ENCODE results near the gene ARHGAP31. TPM values are rescaled to one million over a fixed set of nuclear protein-coding genes. Genes with fewer than 3 reads are reported as not detected.
"Not testable (repeated sequence)": the region's sequence is repeated elsewhere in the genome, so short reads cannot be mapped to it uniquely, and the experiment has no call there.

The ARHGAP31 gene
- total RNA-seq, 1 donor: 4.0 TPM

DNA sequence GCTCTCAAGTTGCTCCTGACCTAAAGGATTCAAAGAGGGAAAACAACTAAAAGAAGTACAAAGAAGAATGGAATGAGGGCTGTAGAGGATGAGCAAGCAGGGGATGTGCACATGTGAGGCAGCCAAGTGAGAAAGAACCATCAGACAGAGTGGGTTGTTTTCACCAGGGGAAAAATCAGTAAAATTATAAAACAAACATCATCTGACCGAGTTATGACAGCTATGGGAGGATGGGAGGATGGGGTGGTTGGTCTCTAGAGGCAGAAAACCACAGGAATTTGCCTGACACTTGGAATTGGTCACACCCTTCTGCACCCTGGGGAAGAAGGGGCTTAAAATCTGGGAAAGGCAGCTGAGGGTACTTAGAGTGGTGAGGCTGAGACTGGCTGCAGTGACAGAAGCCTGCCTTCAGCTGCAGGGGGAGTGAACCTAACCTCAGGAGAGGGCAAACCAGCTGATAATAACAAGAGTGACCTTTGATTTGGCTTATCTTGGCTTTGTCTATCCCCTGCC is 10.1 kb downstream of the ARHGAP31 start:
- H3K9me3 ChIP-seq (ENCODE audit: low read depth, low read length): no peaks in the 10 kb centered on the region
- H3K4me1 ChIP-seq (ENCODE audit: insufficient read depth, low read length): peaks cover 32% of the 10 kb centered on the region
- H3K27me3 ChIP-seq (ENCODE audit: insufficient read depth, low read length): no peaks in the 10 kb centered on the region
- no peak overlapping the region for H3K4me3 ChIP-seq (ENCODE audit: low read length)

- Histone ChIP-seq H3K27me3 (ENCODE audit: insufficient read depth, low read length) (no peaks in the 10 kb centered on the region), H3K4me3 (ENCODE audit: low read length) (no peak overlapping the region), H3K9me3 (ENCODE audit: low read depth, low read length) (no peaks in the 10 kb centered on the region), H3K4me1 (ENCODE audit: insufficient read depth, low read length) (peaks cover 32% of the 10 kb centered on the region)
These were observed 11.1 kb downstream of the ARHGAP31 start for GRCh38 chr3:119305286-119305685.

DNA sequence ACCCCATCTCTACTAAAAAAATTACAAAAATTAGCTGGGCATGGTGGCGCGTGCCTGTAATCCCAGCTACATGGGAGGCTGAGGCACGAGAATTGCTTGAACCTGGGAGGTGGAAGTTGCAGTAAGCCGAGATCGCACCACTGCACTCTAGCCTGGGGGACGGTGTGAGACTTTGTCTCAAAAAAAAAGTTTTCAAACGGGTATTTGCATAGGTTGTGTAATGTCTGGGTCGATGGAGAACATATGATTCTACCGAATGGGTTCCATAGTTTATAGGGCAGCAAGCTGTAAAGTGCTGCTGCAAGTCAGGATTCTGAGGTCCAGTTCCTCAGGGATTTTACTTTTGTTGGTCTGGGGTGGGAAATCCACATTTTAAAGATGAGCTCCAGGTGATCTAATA is 12.2 kb downstream of the ARHGAP31 start:
- not testable (repeated sequence) for H3K9me3 ChIP-seq (ENCODE audit: low read depth, low read length); H3K27me3 ChIP-seq (ENCODE audit: insufficient read depth, low read length); H3K4me3 ChIP-seq (ENCODE audit: low read length)
- peaks cover 29% of the 10 kb centered on the region for H3K4me1 ChIP-seq (ENCODE audit: insufficient read depth, low read length)

DNA sequence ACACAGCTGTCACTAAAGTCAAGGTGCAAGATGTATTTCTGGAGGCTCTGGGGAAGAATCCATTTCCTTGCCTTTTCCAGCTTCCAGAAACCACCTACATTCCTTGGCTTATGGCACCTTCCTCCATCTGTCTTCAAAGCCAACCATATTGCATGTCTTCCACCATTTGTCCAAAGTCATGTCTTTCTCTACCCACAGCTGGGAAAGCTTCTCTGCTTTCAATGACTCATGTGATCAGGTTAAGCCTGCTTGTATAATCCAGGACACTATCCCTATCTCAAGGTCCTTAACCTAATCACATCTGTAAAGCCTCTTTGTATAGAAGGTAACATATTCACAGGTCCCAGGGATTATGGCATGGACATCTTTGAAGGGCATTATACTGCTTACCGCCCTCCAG is 14.2 kb downstream of the ARHGAP31 start:
- Histone ChIP-seq H3K4me1 (ENCODE audit: insufficient read depth, low read length) (peaks cover 14% of the 10 kb centered on the region), H3K27me3 (ENCODE audit: insufficient read depth, low read length) (no peaks in the 10 kb centered on the region), H3K9me3 (ENCODE audit: low read depth, low read length) (no peaks in the 10 kb centered on the region), H3K4me3 (ENCODE audit: low read length) (no peak overlapping the region)

DNA sequence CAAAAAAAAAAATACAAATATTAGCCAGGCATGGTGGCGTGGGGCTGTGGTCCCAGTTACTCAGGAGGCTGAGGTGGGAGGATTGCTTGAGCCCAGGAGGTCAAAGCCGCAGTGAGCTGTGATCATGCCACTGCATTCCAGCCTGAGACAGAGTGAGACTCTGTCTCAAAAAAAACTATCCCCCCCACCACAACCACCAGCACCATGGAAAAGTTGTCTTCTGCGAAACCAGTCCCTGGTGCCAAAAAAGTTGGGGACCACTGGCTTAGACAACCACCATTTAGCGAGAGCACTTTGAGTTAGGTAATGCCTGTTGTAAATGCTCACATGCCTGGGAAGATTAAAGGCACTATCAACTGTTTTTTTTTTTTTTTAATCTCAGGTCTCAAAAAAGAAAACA is 15.4 kb downstream of the ARHGAP31 start:
- Histone ChIP-seq H3K9me3 (ENCODE audit: low read depth, low read length) (no peaks in the 10 kb centered on the region), H3K4me1 (ENCODE audit: insufficient read depth, low read length) (peaks cover 12% of the 10 kb centered on the region), H3K27me3 (ENCODE audit: insufficient read depth, low read length) (no peaks in the 10 kb centered on the region)

DNA sequence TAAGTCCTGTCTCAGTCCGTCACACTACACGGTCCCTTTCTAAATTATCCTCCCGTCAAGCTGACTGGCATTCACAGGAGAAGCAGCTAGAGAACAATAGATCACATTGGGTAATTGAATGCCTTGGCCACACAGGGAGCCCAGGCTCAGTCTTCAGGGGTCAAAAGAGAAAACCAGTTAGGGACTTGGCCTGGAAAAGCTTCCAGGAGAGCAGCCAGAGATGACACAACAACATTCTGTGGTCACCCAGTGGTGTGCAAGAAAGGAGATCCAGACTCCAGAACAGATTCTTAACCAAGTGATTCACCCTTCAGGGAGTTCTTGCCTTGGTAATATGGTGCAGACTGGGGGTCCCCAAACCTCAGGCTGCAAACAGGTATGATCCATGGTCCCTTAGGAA is 15.9 kb downstream of the ARHGAP31 start:
- Histone ChIP-seq H3K27me3 (ENCODE audit: insufficient read depth, low read length) (no peaks in the 10 kb centered on the region), H3K9me3 (ENCODE audit: low read depth, low read length) (no peaks in the 10 kb centered on the region), H3K4me3 (ENCODE audit: low read length) (no peak overlapping the region), H3K4me1 (ENCODE audit: insufficient read depth, low read length) (peaks cover 12% of the 10 kb centered on the region)

More for the DNA sequence above, 15.4 kb downstream of the ARHGAP31 start:
- H3K4me3 ChIP-seq (ENCODE audit: low read length): no peak overlapping the region

GRCh38 chr3:119311081-119311925 is 17.1 kb downstream of the ARHGAP31 start:
- Histone ChIP-seq H3K27me3 (ENCODE audit: insufficient read depth, low read length) (no peaks in the 10 kb centered on the region), H3K9me3 (ENCODE audit: low read depth, low read length) (no peaks in the 10 kb centered on the region), H3K4me3 (ENCODE audit: low read length) (no peak overlapping the region), H3K4me1 (ENCODE audit: insufficient read depth, low read length) (peaks cover 12% of the 10 kb centered on the region)

DNA sequence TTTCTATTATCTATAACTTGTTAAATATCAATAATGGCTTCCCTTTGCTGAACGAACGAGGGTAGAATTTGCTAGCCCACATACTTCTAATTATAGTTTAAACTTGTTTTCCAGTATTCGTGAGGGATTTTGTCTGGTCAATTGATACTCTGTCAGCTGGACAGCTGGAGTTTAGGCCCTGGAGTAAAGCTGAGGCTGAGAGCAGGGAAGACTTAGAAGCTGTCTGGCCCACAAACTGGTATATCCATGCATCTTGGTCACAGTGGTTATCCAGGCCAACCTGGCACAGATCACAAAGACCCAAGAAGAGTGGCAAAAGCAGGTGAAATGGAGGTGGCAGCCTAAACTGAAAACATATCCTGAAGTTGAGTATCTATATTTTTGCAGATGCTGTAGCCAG is 19.3 kb downstream of the ARHGAP31 start:
- Histone ChIP-seq H3K9me3 (ENCODE audit: low read depth, low read length) (no peaks in the 10 kb centered on the region), H3K4me3 (ENCODE audit: low read length) (no peak overlapping the region), H3K4me1 (ENCODE audit: insufficient read depth, low read length) (peaks cover 12% of the 10 kb centered on the region), H3K27me3 (ENCODE audit: insufficient read depth, low read length) (no peaks in the 10 kb centered on the region)

GRCh38 chr3:119314821-119315220 is 20.6 kb downstream of the ARHGAP31 start:
- Histone ChIP-seq H3K4me1 (ENCODE audit: insufficient read depth, low read length) (peaks cover 12% of the 10 kb centered on the region), H3K27me3 (ENCODE audit: insufficient read depth, low read length) (no peaks in the 10 kb centered on the region), H3K4me3 (ENCODE audit: low read length) (no peak overlapping the region), H3K9me3 (ENCODE audit: low read depth, low read length) (no peaks in the 10 kb centered on the region)

- Histone ChIP-seq H3K27me3 (ENCODE audit: insufficient read depth, low read length) (no peaks in the 10 kb centered on the region), H3K9me3 (ENCODE audit: low read depth, low read length) (no peaks in the 10 kb centered on the region), H3K4me3 (ENCODE audit: low read length) (no peak overlapping the region), H3K4me1 (ENCODE audit: insufficient read depth, low read length) (peaks cover 10% of the 10 kb centered on the region)
These were observed 21.6 kb downstream of the ARHGAP31 start for GRCh38 chr3:119315600-119316312.

GRCh38 chr3:119316313-119316670 is 22.1 kb downstream of the ARHGAP31 start:
- no peaks in the 10 kb centered on the region for H3K27me3 ChIP-seq (ENCODE audit: insufficient read depth, low read length)
- peaks cover 5% of the 10 kb centered on the region for H3K4me1 ChIP-seq (ENCODE audit: insufficient read depth, low read length)
- H3K9me3 ChIP-seq (ENCODE audit: low read depth, low read length): no peaks in the 10 kb centered on the region
- no peak overlapping the region for H3K4me3 ChIP-seq (ENCODE audit: low read length)

- no peaks in the 10 kb centered on the region for H3K27me3 ChIP-seq (ENCODE audit: insufficient read depth, low read length)
- H3K4me1 ChIP-seq (ENCODE audit: insufficient read depth, low read length): peaks cover 18% of the 10 kb centered on the region
- no peak overlapping the region for H3K4me3 ChIP-seq (ENCODE audit: low read length)
- no peaks in the 10 kb centered on the region for H3K9me3 ChIP-seq (ENCODE audit: low read depth, low read length)
These were observed 24.7 kb downstream of the ARHGAP31 start for GRCh38 chr3:119318876-119319275.

DNA sequence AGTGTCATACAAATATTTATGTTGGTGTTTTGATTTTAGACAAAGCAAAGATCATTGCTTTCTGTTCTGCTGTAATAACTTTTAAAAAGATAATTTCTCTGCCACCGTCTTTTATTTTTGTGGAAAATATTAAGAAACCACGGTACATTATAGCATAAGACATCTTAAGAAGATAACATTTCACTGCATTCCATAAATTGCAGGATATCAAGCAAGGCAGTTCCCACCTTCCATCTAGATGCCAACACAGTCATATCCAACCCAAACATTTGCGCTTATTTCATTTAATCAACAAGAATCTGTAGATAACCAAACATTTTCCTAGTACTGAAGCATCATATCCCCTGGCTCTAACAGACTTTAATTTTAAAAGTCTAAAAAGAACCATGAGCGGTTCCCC is 25.1 kb downstream of the ARHGAP31 start:
- Histone ChIP-seq H3K4me3 (ENCODE audit: low read length) (no peak overlapping the region), H3K4me1 (ENCODE audit: insufficient read depth, low read length) (peaks cover 21% of the 10 kb centered on the region), H3K9me3 (ENCODE audit: low read depth, low read length) (no peaks in the 10 kb centered on the region), H3K27me3 (ENCODE audit: insufficient read depth, low read length) (no peaks in the 10 kb centered on the region)

GRCh38 chr3:119320785-119321184 is 26.6 kb downstream of the ARHGAP31 start:
- H3K9me3 ChIP-seq (ENCODE audit: low read depth, low read length); H3K4me3 ChIP-seq (ENCODE audit: low read length); H3K27me3 ChIP-seq (ENCODE audit: insufficient read depth, low read length): not testable (repeated sequence)
- peaks cover 21% of the 10 kb centered on the region for H3K4me1 ChIP-seq (ENCODE audit: insufficient read depth, low read length)

DNA sequence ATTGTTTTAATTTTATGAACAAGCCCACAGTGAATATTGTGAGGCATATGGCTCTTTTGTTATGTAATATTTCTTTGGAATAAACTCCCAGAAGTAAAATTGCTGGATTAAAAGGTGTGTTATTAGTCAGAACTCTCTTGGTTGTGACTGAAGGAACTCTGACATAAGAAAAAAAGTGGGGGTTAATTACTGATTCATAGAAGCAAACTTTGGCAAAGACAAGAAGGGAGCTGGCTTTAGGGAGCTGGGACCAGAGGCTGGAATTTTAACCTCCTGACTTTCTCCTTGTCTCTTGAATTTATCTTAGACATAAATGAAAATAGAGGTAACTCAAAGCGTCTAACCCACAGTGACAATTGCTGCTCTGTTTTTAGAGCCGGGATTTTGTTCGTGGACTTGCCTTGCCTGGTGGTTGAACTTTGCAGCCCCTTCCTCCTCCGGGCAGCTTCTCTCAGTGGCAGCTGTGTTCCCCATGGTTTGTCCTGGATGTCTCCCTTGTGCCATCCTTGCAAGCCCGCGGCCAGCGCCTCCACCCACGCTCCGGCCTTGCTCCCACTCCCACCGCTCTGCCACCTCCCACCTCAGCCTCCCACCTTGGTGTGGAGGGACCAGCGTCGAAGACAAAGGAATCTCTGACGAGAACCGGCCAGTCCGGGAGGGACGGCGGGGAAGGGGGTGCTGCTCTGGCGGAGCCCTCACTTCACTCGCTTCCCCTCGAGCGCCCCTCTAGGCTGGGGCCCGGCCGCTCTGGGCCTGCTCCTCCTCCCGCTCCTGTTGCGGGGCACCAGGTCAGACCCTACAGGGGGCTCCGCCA is 28.0 kb downstream of the ARHGAP31 start:
- H3K4me1 ChIP-seq (ENCODE audit: insufficient read depth, low read length): peaks cover 23% of the 10 kb centered on the region
- H3K4me3 ChIP-seq (ENCODE audit: low read length): peak overlapping the region; percentile 44
- H3K27me3 ChIP-seq (ENCODE audit: insufficient read depth, low read length): no peaks in the 10 kb centered on the region
- H3K9me3 ChIP-seq (ENCODE audit: low read depth, low read length): no peaks in the 10 kb centered on the region
